GM18520 (cell line): ENCODE data around the gene CD59.
A peak's percentile ranks its signal among the peaks of the same experiment; 100 is the strongest.
"Not testable (repeated sequence)": the region's sequence is repeated elsewhere in the genome, so short reads cannot be mapped to it uniquely, and the experiment has no call there.

ENCODE experiments used
- ATAC-seq: cut with Tn5 transposase; IDR thresholded peaks from one replicate; pipeline ENCODE4 v1.9.1; 2021; ENCODE audit not compliant: unreplicated experiment

CD59 gene

GRCh38 chr11:33668951-33669596 lies 67.1 kb downstream of the CD59 start:
- ATAC-seq = no peak

- ATAC-seq = no peak
These were observed 67.8 kb downstream of the CD59 start for GRCh38 chr11:33668468-33668825.

- ATAC-seq = no peak
These were observed 68.3 kb downstream of the CD59 start for GRCh38 chr11:33667819-33668467.

- ATAC-seq = no peak
These were observed 70.7 kb downstream of the CD59 start for GRCh38 chr11:33665350-33666106.

GRCh38 chr11:33664827-33665226 lies 71.4 kb downstream of the CD59 start:
- no peak for ATAC-seq

GRCh38 chr11:33664166-33664565 lies 72.1 kb downstream of the CD59 start:
- ATAC-seq = no peak

GRCh38 chr11:33663121-33663520 lies 73.1 kb downstream of the CD59 start:
- ATAC-seq = no peak

- not testable (repeated sequence) for ATAC-seq
These were observed 74.7 kb downstream of the CD59 start for GRCh38 chr11:33661526-33661925.

GRCh38 chr11:33660962-33661361 lies 75.3 kb downstream of the CD59 start:
- ATAC-seq = no peak

- ATAC-seq = no peak
These were observed 76.7 kb downstream of the CD59 start for GRCh38 chr11:33659370-33660139.

GRCh38 chr11:33658195-33658900 lies 77.9 kb downstream of the CD59 start:
- no peak for ATAC-seq

- no peak for ATAC-seq
These were observed 78.5 kb downstream of the CD59 start for GRCh38 chr11:33657757-33658156.

- ATAC-seq = no peak
These were observed 79.5 kb downstream of the CD59 start for GRCh38 chr11:33656768-33657167.

GRCh38 chr11:33655842-33656600 lies 80.2 kb downstream of the CD59 start:
- ATAC-seq = peak; percentile 46

- no peak for ATAC-seq
These were observed 81.6 kb downstream of the CD59 start for GRCh38 chr11:33654594-33654993.
